GM21737 (cell line): ENCODE results near the gene KCNV2.

Experiments
- ATAC-seq: cut with Tn5 transposase; IDR thresholded peaks from one replicate; pipeline ENCODE4 v1.9.1; 2021; ENCODE audit warnings: mild to moderate bottlenecking, moderate library complexity; ENCODE audit not compliant: unreplicated experiment

KCNV2 gene

DNA sequence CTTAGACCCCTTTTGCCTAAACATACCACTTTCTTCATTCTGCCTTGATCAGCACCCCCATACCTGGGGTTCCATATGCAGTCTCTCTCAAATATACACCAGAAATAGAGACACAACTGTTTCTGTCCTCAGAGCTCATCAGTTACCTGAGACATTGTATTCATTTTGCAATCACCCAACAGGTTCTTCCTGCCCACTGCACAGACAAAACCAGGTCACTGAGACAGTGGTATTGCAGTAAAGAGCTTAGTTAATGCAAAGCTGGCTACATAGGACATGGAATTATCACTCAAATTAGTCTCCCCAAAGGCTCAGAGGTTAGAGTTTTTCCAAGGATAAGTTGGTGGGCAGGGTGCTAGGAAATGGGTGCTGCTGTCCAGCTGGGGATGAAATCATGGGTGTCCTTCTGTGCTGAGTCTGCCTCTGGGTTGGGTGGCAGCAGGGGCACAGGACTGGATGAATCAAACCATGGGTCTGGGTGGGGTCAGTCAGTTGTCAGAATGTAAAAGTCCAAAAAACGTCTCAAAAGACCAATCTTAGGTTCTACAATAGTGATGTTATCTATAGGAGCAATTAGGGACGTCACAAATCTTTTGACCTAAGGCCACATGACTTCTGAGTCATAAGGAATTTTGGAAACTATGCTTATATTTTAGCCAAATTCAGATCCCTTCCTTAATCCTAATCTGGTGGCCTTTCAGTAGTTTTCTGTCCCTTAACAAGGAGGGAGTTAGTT is 41.0 kb downstream of the KCNV2 start:
- ATAC-seq: no peak

DNA sequence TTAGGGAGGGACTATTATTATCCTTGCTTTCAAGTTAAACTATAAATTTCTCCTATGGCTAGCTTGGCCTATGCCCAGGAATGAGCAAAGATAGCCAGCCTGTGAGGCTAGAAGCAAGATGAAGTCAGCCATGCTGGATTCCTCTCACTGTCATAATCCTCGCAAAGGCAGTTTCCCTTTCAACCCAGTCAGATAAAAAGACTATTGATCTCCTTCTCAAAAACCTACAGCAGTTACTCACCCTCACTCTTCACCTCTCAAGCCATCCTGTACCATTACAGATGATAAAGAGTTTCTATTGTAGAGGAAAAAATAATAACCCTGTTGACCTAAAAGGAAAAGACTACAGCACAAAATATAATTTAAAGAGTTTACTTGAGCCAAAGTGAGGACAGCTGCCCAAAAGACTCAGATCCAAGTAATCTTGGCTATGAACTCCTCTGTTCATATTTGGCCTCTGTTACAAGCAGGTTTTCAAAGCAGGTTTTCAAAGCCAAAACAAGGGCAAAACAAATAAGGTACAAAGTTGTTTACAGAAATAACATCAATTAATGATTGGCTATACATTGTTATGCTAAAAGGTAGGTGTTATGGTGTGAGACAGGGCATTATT is 41.7 kb downstream of the KCNV2 start:
- no peak for ATAC-seq

DNA sequence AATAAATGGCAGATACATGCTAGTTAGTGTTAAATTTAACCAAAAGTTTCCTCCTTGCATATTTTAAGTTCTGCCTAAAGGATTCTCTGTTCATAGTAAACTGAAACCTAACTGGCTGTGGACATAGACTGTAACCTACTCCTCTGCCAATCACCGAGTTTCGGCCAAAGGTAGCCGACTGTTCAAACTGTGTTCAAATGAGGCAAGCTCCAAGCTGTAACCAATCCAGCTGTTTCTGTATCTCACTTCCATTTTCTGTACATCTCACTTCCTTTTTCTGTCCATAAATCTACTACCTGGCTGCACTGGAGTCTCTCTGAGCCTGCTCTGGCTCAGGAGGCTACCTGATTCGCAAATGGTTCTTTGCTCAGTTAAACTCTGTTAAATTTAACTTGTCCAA is 44.1 kb downstream of the KCNV2 start:
- peak; percentile 60 for ATAC-seq

DNA sequence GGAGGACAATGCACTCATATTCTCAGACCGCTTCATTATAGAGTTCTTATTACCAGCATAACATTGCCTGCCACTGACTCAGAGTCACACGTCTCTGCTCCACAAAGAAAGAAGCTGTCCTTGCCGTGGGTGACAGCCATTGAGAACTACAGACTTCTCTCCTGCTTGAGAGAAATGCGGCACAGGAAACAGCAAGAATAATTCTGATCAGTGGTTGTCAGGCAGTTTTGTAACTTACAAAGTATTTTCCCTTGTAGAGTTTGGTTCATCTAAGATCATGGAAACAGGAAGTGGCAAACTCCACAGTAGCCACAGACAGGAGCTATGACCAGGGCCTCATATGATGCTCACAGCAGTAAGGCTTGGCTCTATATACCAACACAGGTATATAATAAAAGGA is 47.0 kb downstream of the KCNV2 start:
- no peak for ATAC-seq

DNA sequence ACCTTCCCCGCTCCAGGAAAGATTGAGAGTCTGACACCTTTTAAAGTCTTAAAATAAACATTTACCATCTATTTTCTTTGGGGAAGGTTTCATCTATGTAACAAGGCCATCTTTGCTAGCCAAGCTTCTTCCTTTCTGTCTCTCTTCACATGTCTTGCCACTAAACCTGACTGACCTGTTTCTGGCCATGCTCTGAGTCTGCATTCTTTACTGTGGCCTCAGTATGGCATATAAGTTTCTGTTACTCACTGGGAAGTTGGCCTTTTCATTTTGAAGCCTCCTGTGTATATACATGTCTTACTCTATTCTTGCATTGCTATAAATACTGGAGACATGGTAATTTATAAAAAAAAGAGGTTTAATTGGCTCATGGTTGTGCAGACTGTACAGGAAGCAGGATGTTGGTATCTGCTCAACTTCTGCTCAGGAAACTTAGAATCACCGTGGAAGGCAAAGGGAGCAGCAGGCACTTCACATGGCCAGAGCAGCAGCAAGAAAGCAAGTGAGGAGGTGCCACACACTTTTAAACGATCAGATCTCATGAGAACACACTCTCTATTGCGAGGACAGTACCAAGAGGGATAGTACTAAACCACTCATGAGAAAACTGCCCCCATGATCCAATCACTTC is 48.1 kb downstream of the KCNV2 start:
- no peak for ATAC-seq

DNA sequence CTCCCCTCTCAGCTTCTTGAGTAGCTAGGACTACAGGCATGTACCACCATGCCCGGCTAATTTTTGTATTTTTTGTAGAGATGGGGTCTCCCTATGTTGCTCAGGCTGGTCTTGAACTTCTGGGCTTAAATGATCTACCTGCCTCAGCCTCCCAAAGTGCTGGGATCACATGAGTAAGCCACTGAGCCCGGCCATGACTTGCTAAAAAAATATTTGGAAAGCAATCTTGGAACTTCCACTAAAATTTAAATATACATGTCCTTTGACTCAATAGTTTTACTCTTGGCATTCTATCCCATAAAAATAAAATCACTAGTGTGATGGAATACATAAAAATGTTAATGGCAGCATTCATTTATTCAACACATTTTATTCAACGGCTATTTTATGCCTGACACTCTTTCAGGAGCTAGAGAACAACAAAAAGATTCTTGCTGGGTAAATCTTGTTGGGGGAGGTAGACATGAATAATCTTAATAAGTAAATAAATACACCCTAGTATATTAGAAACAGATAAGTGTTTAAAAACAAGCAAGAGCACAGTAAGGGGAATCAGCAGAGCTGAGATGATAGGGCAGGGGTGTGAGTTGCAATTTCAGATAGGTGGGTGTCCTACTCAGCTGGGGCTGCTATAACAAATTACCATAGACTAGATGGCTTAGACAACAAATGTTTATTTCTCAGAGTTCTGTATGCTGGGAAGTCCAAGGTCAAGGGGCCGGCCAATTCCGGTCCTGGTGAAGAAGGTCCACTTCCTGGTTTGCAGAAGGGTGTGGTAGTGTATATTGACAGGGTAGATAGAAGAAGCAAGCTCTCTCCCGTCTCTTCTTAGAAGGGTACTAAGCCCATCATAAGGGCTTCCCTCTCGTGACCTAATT is 50.7 kb downstream of the KCNV2 start:
- no peak for ATAC-seq

DNA sequence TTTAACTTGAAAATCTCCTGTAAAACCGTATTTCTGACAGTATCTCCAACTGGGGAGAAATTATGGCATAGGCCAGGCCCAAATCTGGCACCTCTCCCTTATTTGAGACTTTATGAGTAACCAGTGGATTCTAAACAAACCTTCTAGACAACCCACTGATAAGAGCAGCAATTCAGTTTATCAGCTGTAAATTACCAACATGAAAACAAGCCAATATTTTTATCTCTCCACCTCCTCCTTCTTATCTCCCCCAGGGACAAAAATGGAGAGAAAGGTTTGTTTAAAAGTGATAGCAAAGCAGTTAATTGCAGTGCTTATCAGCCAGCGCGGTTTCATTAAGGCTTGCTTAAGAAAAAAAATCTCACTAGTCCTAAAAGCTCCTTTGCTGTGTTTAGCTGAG is 53.8 kb downstream of the KCNV2 start:
- no peak for ATAC-seq

DNA sequence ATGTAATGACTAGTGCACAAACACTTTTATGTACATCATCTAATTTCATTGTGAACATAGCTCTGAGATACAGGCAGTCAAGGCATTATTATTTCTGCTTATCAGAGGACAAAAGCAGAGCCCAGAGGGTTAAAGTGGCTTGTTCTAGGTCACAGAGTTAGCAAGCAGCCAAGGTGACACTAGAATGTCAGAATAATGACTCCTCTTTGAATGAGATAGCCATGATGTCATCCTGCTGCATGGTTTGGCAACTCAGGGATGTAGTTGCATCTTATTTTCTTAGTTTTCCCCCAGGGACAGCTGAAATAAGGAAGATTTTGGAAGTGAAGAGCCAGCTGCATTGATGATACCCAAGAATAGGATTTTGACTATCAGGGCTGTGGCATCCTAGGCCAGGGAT is 54.4 kb downstream of the KCNV2 start:
- no peak for ATAC-seq

DNA sequence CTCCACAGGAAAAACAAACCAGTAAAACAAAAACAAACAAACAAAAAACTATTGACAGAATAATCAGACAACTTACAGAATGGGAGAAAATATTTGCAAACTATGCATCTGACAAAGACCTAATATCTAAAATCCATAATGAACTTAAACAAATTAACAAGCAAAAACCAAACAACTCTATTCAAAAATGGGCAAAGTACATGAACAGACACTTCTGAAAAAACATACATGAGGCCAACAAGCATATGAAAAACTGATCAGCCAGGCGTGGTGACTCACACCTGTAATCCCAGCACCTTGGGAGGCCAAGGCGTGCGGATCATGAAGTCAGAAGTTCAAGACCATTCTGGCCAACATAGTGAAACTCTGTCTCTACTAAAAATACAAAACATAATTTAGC is 60.1 kb downstream of the KCNV2 start:
- ATAC-seq: no peak

DNA sequence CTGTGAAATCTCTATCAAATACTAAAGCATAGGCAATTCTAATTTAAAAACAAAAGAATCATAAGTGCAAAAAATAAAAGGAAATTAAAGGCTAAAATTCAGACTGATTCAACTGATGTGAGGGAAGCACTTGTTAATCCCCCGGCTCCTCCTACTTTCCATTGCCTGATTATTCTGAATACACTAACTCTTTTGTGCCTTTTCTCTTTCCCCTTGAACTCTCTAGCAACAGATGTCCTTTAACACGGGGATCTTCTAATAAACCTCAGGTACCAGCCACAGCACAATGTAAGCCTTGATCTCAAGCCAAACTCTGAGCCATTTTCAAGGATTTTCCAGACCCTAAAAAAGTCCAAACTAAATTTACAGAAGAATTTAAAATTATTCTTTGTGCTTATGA is 61.5 kb downstream of the KCNV2 start:
- no peak for ATAC-seq
